ENCODE measurements around the gene MINDY1.

- TF ChIP-seq CTCF (IDR thresholded peaks at IDR 0.05), result no peak
- TF ChIP-seq POLR2A (IDR thresholded peaks at IDR 0.05), result peak in 1 of 2 donors; percentile 76
Observed at GRCh38 chr1:150974580-150975478, 31.9 kb downstream of the MINDY1 start, which contains the start of gene CERS2.

Measured in thyroid gland (tissue), 4 donors.